Astrocyte (in vitro differentiated cells and primary cell): ENCODE data around the gene CCDC169. TPM values are rescaled to one million over a fixed set of nuclear protein-coding genes. Genes with fewer than 3 reads are reported as not detected.

Experiments used
- DNase-seq: peaks from one replicate; pipeline ENCODE4 v3.0.0-alpha.2; 2010; ENCODE audit warnings: low read depth
- FAIRE-seq: peaks from 2 replicates; lab custom pipeline; 2011; peaks lifted over from hg19 to GRCh38; lab: Jason Lieb, UNC
- H2AFZ ChIP-seq: 2 replicates; pipeline ENCODE4 v1.6.0; 2012; ENCODE audit warnings: low read depth, low read length, inconsistent platforms
- H3K27ac ChIP-seq: 2 replicates; pipeline ENCODE4 v1.5.1; 2011; ENCODE audit warnings: low read depth, low read length, inconsistent platforms
- H3K27me3 ChIP-seq: 2 replicates; pipeline ENCODE4 v1.6.0; 2011; ENCODE audit warnings: low read length, inconsistent platforms; ENCODE audit not compliant: insufficient read depth
- H3K36me3 ChIP-seq: 2 replicates; pipeline ENCODE4 v1.5.1; 2011; ENCODE audit warnings: low read length, inconsistent platforms; ENCODE audit not compliant: insufficient read depth
- H3K4me1 ChIP-seq: 2 replicates; pipeline ENCODE4 v1.5.1; 2011; ENCODE audit warnings: low read length, inconsistent platforms; ENCODE audit not compliant: insufficient read depth
- H3K4me2 ChIP-seq: 2 replicates; pipeline ENCODE4 v1.6.0; 2012; ENCODE audit warnings: low read length, inconsistent platforms
- H3K4me3 ChIP-seq: 2 replicates; pipeline ENCODE4 v1.5.1; 2011; ENCODE audit warnings: low read depth, mild to moderate bottlenecking, low read length, inconsistent platforms; ENCODE audit not compliant: insufficient read depth
- H3K79me2 ChIP-seq: 2 replicates; pipeline ENCODE4 v1.6.0; 2012; ENCODE audit warnings: mild to moderate bottlenecking, low read length, inconsistent platforms; ENCODE audit not compliant: insufficient read depth
- H3K9ac ChIP-seq: 2 replicates; pipeline ENCODE4 v1.6.0; 2012; ENCODE audit warnings: mild to moderate bottlenecking, low read length, inconsistent platforms
- H3K9me3 ChIP-seq: 2 replicates; pipeline ENCODE4 v1.5.1; 2012; ENCODE audit warnings: low read depth, mild to moderate bottlenecking, low read length, inconsistent platforms; ENCODE audit not compliant: insufficient read depth
- H4K20me1 ChIP-seq: 2 replicates; pipeline ENCODE4 v1.6.0; 2012; ENCODE audit warnings: low read length, inconsistent platforms; ENCODE audit not compliant: insufficient read depth
- H3K27ac Mint-ChIP-seq: one replicate; pipeline ENCODE4 v1.8.0; 2021; ENCODE audit warnings: mild to moderate bottlenecking, mixed read lengths; ENCODE audit not compliant: unreplicated experiment
- H3K27me3 Mint-ChIP-seq: one replicate; pipeline ENCODE4 v1.8.0; 2021; ENCODE audit warnings: low read depth, mixed read lengths; ENCODE audit not compliant: unreplicated experiment
- H3K36me3 Mint-ChIP-seq: one replicate; pipeline ENCODE4 v1.8.0; 2021; ENCODE audit warnings: low read depth, mixed read lengths; ENCODE audit not compliant: unreplicated experiment
- H3K4me1 Mint-ChIP-seq: one replicate; pipeline ENCODE4 v1.8.0; 2021; ENCODE audit warnings: low read depth, mixed read lengths; ENCODE audit not compliant: unreplicated experiment
- H3K4me3 Mint-ChIP-seq: one replicate; pipeline ENCODE4 v1.8.0; 2021; ENCODE audit warnings: mild to moderate bottlenecking, moderate library complexity, mixed read lengths; ENCODE audit not compliant: unreplicated experiment
- H3K9me3 Mint-ChIP-seq: one replicate; pipeline ENCODE4 v1.8.0; 2021; ENCODE audit warnings: mild to moderate bottlenecking, mixed read lengths; ENCODE audit not compliant: unreplicated experiment
- EZH2 ChIP-seq: IDR thresholded peaks from 2 replicates; pipeline ENCODE4 v1.6.1; 2012; ENCODE audit warnings: mild to moderate bottlenecking, low read length, inconsistent platforms; ENCODE audit not compliant: insufficient read depth
- total RNA-seq: library from RNA; stranded (reverse); gene quantifications from 2 replicates; pipeline ENCODE4 v1.2.1, GENCODE V29; 2021
- TF ChIP-seq, protein P1 (sequence below): IDR thresholded peaks from 2 replicates; pipeline ENCODE4 v1.5.1; 2011; ENCODE audit warnings: low read depth, mild to moderate bottlenecking, inconsistent platforms, low read length, moderate library complexity; ENCODE audit not compliant: insufficient read depth

CCDC169 gene
- total RNA-seq, 1 donor from 2014 or later, result 0.98 TPM

DNA sequence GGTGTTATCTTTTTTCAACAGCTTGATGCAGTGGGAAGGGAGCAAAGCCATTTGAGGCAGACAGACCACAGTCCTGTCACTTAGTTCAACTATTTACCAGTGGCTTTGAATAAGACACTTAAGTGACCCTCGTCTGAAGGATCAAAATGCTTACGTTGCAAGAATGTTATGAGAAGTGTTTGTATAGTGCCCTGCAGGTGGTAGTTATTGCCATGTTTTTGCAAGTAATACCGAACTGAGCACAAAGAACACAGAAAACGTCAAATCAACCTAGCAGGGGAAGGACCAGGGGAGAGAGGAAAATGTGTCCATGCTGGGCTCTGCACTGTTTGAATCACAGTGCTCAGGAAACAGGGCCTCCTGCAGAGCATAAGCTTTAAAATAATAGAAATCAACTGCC lies 86.0 kb downstream of the CCDC169 start:
- no peak overlapping the region for H3K4me2 ChIP-seq
- no peak overlapping the region for H3K27ac Mint-ChIP-seq
- H3K4me3 Mint-ChIP-seq, result no peak overlapping the region
- no peak overlapping the region for H3K27ac ChIP-seq
- no peak for FAIRE-seq
- H3K9me3 Mint-ChIP-seq, result peaks cover 4% of the 10 kb centered on the region
- no peaks in the 10 kb centered on the region for H3K79me2 ChIP-seq
- H3K4me3 ChIP-seq, result no peak overlapping the region
- no peaks in the 10 kb centered on the region for H3K27me3 Mint-ChIP-seq
- no peak for TF ChIP-seq EZH2
- TF ChIP-seq, protein P1, sequence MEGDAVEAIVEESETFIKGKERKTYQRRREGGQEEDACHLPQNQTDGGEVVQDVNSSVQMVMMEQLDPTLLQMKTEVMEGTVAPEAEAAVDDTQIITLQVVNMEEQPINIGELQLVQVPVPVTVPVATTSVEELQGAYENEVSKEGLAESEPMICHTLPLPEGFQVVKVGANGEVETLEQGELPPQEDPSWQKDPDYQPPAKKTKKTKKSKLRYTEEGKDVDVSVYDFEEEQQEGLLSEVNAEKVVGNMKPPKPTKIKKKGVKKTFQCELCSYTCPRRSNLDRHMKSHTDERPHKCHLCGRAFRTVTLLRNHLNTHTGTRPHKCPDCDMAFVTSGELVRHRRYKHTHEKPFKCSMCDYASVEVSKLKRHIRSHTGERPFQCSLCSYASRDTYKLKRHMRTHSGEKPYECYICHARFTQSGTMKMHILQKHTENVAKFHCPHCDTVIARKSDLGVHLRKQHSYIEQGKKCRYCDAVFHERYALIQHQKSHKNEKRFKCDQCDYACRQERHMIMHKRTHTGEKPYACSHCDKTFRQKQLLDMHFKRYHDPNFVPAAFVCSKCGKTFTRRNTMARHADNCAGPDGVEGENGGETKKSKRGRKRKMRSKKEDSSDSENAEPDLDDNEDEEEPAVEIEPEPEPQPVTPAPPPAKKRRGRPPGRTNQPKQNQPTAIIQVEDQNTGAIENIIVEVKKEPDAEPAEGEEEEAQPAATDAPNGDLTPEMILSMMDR, result no peak
- H4K20me1 ChIP-seq, result no peaks in the 10 kb centered on the region
- no peaks in the 10 kb centered on the region for H3K36me3 Mint-ChIP-seq
- H3K9me3 ChIP-seq, result no peaks in the 10 kb centered on the region
- no peaks in the 10 kb centered on the region for H3K4me1 ChIP-seq
- H2AFZ ChIP-seq, result no peak overlapping the region
- H3K36me3 ChIP-seq, result no peaks in the 10 kb centered on the region
- no peak overlapping the region for H3K9ac ChIP-seq
- no peaks in the 10 kb centered on the region for H3K27me3 ChIP-seq
- DNase-seq, result no peak
- H3K4me1 Mint-ChIP-seq, result no peaks in the 10 kb centered on the region

DNA sequence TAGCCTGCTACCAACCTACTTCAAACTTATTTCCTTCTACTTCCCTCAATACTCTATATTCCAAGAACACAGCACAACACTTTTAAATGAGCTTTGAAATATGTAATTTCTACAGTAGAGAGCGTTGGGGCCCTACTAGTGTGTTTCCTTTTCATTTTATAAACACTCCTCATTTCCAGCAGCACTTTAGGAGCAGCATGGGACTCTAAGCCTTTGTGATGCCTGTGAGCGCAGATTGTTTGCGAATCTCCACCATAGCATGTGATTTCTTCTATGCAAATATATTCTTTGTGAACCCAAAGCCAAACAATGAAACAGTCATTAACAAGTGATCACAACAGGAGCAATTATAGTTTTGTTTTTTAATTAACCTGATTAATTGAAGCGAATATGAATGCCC lies 86.9 kb downstream of the CCDC169 start:
- no peak overlapping the region for H3K4me3 Mint-ChIP-seq
- Histone ChIP-seq H3K79me2 (no peaks in the 10 kb centered on the region), H3K4me2 (no peak overlapping the region), H4K20me1 (no peaks in the 10 kb centered on the region), H3K4me1 (no peaks in the 10 kb centered on the region), H3K27me3 (no peaks in the 10 kb centered on the region), H3K4me3 (no peak overlapping the region), H3K9ac (no peak overlapping the region), H2AFZ (no peak overlapping the region), H3K9me3 (no peaks in the 10 kb centered on the region), H3K36me3 (no peaks in the 10 kb centered on the region), H3K27ac (no peak overlapping the region)
- no peak overlapping the region for H3K27ac Mint-ChIP-seq
- H3K9me3 Mint-ChIP-seq, result peaks cover 4% of the 10 kb centered on the region
- TF ChIP-seq, protein P1, result no peak
- no peak for TF ChIP-seq EZH2
- no peak for DNase-seq
- no peaks in the 10 kb centered on the region for H3K4me1 Mint-ChIP-seq
- no peak for FAIRE-seq
- no peaks in the 10 kb centered on the region for H3K36me3 Mint-ChIP-seq
- no peaks in the 10 kb centered on the region for H3K27me3 Mint-ChIP-seq

DNA sequence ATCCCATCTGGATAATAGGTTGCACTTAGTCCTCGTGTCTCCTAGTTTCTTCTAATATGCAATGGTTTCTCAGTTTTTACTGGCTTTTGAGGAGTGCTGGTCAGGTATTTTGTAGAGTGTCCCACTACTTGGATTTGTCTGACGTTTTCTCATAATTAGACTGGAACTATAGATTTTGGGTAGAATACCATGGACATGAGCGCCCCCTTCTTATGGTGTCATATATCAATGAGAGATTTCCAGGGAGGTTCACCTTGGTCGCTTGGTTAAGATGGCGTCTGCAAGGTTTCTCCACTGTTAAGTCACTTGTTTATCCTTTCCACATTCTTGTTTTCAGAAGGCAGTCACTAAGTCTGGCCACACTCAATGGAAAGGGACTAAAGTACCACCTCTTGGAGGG lies 89.9 kb downstream of the CCDC169 start:
- H3K27ac ChIP-seq, result no peak overlapping the region
- Mint-ChIP-seq H3K4me3 (no peak overlapping the region), H3K9me3 (peaks cover 4% of the 10 kb centered on the region), H3K4me1 (no peaks in the 10 kb centered on the region), H3K36me3 (no peaks in the 10 kb centered on the region), H3K27ac (no peak overlapping the region), H3K27me3 (no peaks in the 10 kb centered on the region)
- no peak overlapping the region for H2AFZ ChIP-seq
- FAIRE-seq, result no peak
- no peaks in the 10 kb centered on the region for H3K9me3 ChIP-seq
- H3K9ac ChIP-seq, result no peak overlapping the region
- no peak overlapping the region for H3K4me2 ChIP-seq
- H3K79me2 ChIP-seq, result no peaks in the 10 kb centered on the region
- no peaks in the 10 kb centered on the region for H3K4me1 ChIP-seq
- DNase-seq, result no peak
- TF ChIP-seq, protein P1, result no peak
- no peak for TF ChIP-seq EZH2
- no peaks in the 10 kb centered on the region for H4K20me1 ChIP-seq
- H3K36me3 ChIP-seq, result no peaks in the 10 kb centered on the region
- H3K4me3 ChIP-seq, result no peak overlapping the region
- H3K27me3 ChIP-seq, result no peaks in the 10 kb centered on the region
